Lower leg skin (tissue), 3 donors: Measurements from ENCODE around the gene ZNF230.

Source experiments
- CTCF ChIP-seq, 3 donors: fragments of 450-650 bp; IDR thresholded peaks; one replicate each; pipeline ENCODE4 v1.5.1; 2016; ENCODE audit warnings: antibody characterized with exemption in 3 of 3, mild to moderate bottlenecking in 3 of 3, moderate library complexity in 2 of 3
- POLR2A ChIP-seq, 2 donors: fragments of 450-650 bp; IDR thresholded peaks; one replicate each; pipeline ENCODE4 v1.6.1; 2016 to 2017; ENCODE audit warnings: antibody characterized with exemption in 2 of 2, mild to moderate bottlenecking in 1 of 2, moderate library complexity in 1 of 2

- no peak for TF ChIP-seq CTCF (IDR thresholded peaks at IDR 0.05)
- TF ChIP-seq POLR2A (IDR thresholded peaks at IDR 0.05): no peak
Measured at GRCh38 chr19:44061038-44061437, 58.3 kb downstream of the ZNF230 start.
